HUES48 (cell line): ENCODE results near the gene GOLPH3.

Source experiments
- H3K27ac ChIP-seq: one replicate; pipeline ENCODE4 v1.7.0; 2013; ENCODE audit warnings: low read depth, low read length, inconsistent platforms
- H3K27me3 ChIP-seq: 2 replicates; pipeline ENCODE4 v1.6.1; 2013; ENCODE audit warnings: mild to moderate bottlenecking, low read length; ENCODE audit not compliant: control insufficient read depth, insufficient read depth
- H3K36me3 ChIP-seq: 2 replicates; pipeline ENCODE4 v1.6.1; 2013; ENCODE audit warnings: low read length; ENCODE audit not compliant: control insufficient read depth, insufficient read depth
- H3K4me1 ChIP-seq: 2 replicates; pipeline ENCODE4 v1.6.1; 2013; ENCODE audit warnings: mild to moderate bottlenecking, low read length; ENCODE audit not compliant: control insufficient read depth, insufficient read depth
- H3K4me3 ChIP-seq: 2 replicates; pipeline ENCODE4 v1.5.1; 2013; ENCODE audit warnings: mild to moderate bottlenecking, low read depth, low read length
- H3K9ac ChIP-seq: 2 replicates; pipeline ENCODE4 v1.6.1; 2013; ENCODE audit warnings: mild to moderate bottlenecking, low read depth, low read length, moderate library complexity
- H3K9me3 ChIP-seq: 2 replicates; pipeline ENCODE4 v1.6.1; 2013; ENCODE audit warnings: low read length; ENCODE audit not compliant: control insufficient read depth, insufficient read depth

The GOLPH3 gene

GRCh38 chr5:32153723-32154122, 20.4 kb downstream of the GOLPH3 start:
- Histone ChIP-seq H3K27me3 (no peaks in the 10 kb centered on the region), H3K9me3 (no peaks in the 10 kb centered on the region), H3K4me3 (no peak overlapping the region), H3K9ac (no peak overlapping the region), H3K27ac (no peak overlapping the region), H3K36me3 (no peaks in the 10 kb centered on the region), H3K4me1 (peaks cover 16% of the 10 kb centered on the region)

GRCh38 chr5:32151198-32151597, 22.9 kb downstream of the GOLPH3 start:
- H3K4me3 ChIP-seq, result no peak overlapping the region
- H3K36me3 ChIP-seq, result 0 out of 2 replicates have a peak, but pooled peaks cover 4% of the 10 kb centered on the region
- no peaks in the 10 kb centered on the region for H3K27me3 ChIP-seq
- H3K4me1 ChIP-seq, result no peaks in the 10 kb centered on the region
- no peaks in the 10 kb centered on the region for H3K9me3 ChIP-seq
- H3K27ac ChIP-seq, result no peak overlapping the region
- H3K9ac ChIP-seq, result no peak overlapping the region

- no peak overlapping the region for H3K27ac ChIP-seq
- no peaks in the 10 kb centered on the region for H3K4me1 ChIP-seq
These were observed 23.8 kb downstream of the GOLPH3 start for GRCh38 chr5:32150366-32150765.

GRCh38 chr5:32147959-32148358, 26.2 kb downstream of the GOLPH3 start:
- Histone ChIP-seq H3K36me3 (peaks cover 8% of the 10 kb centered on the region; the same call in 1 of the 2 replicates), H3K9me3 (no peaks in the 10 kb centered on the region; the same call in 1 of the 2 replicates), H3K27me3 (no peaks in the 10 kb centered on the region), H3K9ac (no peak overlapping the region), H3K4me3 (no peak overlapping the region), H3K27ac (no peak overlapping the region), H3K4me1 (no peaks in the 10 kb centered on the region)

More at GRCh38 chr5:32150366-32150765, 23.8 kb downstream of the GOLPH3 start:
- 0 out of 2 replicates have a peak, but pooled peaks cover 4% of the 10 kb centered on the region for H3K36me3 ChIP-seq
- H3K9ac ChIP-seq, result no peak overlapping the region
- no peak overlapping the region for H3K4me3 ChIP-seq
- no peaks in the 10 kb centered on the region for H3K9me3 ChIP-seq
- H3K27me3 ChIP-seq, result no peaks in the 10 kb centered on the region

GRCh38 chr5:32147236-32147635, 26.9 kb downstream of the GOLPH3 start:
- H3K4me1 ChIP-seq, result no peaks in the 10 kb centered on the region
- H3K36me3 ChIP-seq, result peaks cover 8% of the 10 kb centered on the region; the same call in 1 of the 2 replicates
- no peak overlapping the region for H3K27ac ChIP-seq
- no peak overlapping the region for H3K9ac ChIP-seq
- no peaks in the 10 kb centered on the region for H3K27me3 ChIP-seq
- H3K4me3 ChIP-seq, result no peak overlapping the region
- H3K9me3 ChIP-seq, result no peaks in the 10 kb centered on the region; the same call in 1 of the 2 replicates

- Histone ChIP-seq H3K27ac (no peak overlapping the region), H3K9ac (no peak overlapping the region), H3K36me3 (peaks cover 8% of the 10 kb centered on the region; the same call in 1 of the 2 replicates), H3K4me3 (no peak overlapping the region), H3K4me1 (no peaks in the 10 kb centered on the region), H3K27me3 (no peaks in the 10 kb centered on the region), H3K9me3 (no peaks in the 10 kb centered on the region; the same call in 1 of the 2 replicates)
These were observed 28.7 kb downstream of the GOLPH3 start for GRCh38 chr5:32145378-32145777.

- Histone ChIP-seq H3K9ac (no peak overlapping the region), H3K36me3 (peaks cover 10% of the 10 kb centered on the region; the same call in 1 of the 2 replicates), H3K4me3 (no peak overlapping the region), H3K4me1 (no peaks in the 10 kb centered on the region), H3K9me3 (no peaks in the 10 kb centered on the region; the same call in 1 of the 2 replicates), H3K27me3 (no peaks in the 10 kb centered on the region), H3K27ac (no peak overlapping the region)
These were observed 29.5 kb downstream of the GOLPH3 start for GRCh38 chr5:32144378-32145207.

- H3K9ac ChIP-seq, result no peak overlapping the region
- no peak overlapping the region for H3K27ac ChIP-seq
- no peaks in the 10 kb centered on the region for H3K27me3 ChIP-seq
- H3K36me3 ChIP-seq, result peaks cover 18% of the 10 kb centered on the region
- H3K9me3 ChIP-seq, result no peaks in the 10 kb centered on the region; the same call in 1 of the 2 replicates
- no peaks in the 10 kb centered on the region for H3K4me1 ChIP-seq
- H3K4me3 ChIP-seq, result no peak overlapping the region
These were observed 30.3 kb downstream of the GOLPH3 start for GRCh38 chr5:32143617-32144377.

GRCh38 chr5:32138839-32139493, 35.2 kb downstream of the GOLPH3 start:
- no peaks in the 10 kb centered on the region for H3K4me1 ChIP-seq
- peaks cover 41% of the 10 kb centered on the region for H3K36me3 ChIP-seq
- no peaks in the 10 kb centered on the region for H3K27me3 ChIP-seq
- H3K27ac ChIP-seq, result no peak overlapping the region
- H3K4me3 ChIP-seq, result no peak overlapping the region
- H3K9me3 ChIP-seq, result no peaks in the 10 kb centered on the region; the same call in 1 of the 2 replicates
- H3K9ac ChIP-seq, result no peak overlapping the region

GRCh38 chr5:32136342-32136741, 37.8 kb downstream of the GOLPH3 start:
- Histone ChIP-seq H3K9ac (no peak overlapping the region), H3K36me3 (peaks cover 56% of the 10 kb centered on the region), H3K27me3 (no peaks in the 10 kb centered on the region)

More at GRCh38 chr5:32136342-32136741, 37.8 kb downstream of the GOLPH3 start:
- H3K9me3 ChIP-seq, result no peaks in the 10 kb centered on the region
- no peak overlapping the region for H3K27ac ChIP-seq
- no peaks in the 10 kb centered on the region for H3K4me1 ChIP-seq
- no peak overlapping the region for H3K4me3 ChIP-seq
